GM08714 (cell line): ENCODE results near the gene ELK3.

Source experiments
- H3K4me3 ChIP-seq: fragments of 200-500 bp; sonication (Bioruptor generic); 2 replicates; pipeline ENCODE4 v1.5.1; 2014; ENCODE audit warnings: mild to moderate bottlenecking, low read length, inconsistent platforms
- ZNF274 ChIP-seq: IDR thresholded peaks from 2 replicates; pipeline ENCODE4 v1.6.1; 2012; ENCODE audit warnings: mild to moderate bottlenecking, low read depth, low read length

Gene ELK3

DNA sequence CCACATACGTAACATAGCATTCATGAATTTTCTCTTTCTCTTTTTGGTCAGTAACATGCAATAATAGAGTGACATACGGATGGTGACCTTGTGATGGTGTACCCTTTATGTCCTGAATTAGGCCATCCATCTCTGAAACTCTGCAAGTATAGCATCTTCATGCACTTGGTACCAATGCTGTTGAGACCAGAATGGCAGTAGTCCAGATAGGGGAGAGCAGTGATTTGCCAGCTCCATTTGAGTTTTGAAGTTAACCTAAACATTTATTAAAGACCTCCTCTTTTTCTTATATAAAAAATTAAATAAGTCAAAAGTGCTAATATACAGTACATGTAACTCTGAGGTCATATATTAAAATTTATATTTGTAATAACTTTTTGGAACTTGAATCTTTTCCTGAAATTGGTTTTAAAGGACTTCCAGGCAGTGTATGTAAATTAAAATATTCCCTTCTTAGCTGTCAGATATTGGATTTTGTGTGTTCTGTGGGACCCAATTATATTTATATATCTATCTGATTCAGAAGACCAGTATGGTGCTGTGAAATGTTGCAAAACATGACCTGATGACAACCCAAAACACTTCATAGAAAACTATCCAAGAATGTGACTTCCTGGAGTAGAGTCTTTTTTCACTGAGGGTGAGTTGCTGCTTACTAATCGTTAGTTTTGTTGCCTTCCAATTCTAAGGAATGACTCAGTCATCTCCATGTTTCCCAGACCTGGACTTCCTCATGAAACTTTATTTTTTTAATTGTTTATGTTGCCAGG lies 3.5 kb downstream of the ELK3 start:
- no peak for TF ChIP-seq ZNF274
- H3K4me3 ChIP-seq: no peak overlapping the region

DNA sequence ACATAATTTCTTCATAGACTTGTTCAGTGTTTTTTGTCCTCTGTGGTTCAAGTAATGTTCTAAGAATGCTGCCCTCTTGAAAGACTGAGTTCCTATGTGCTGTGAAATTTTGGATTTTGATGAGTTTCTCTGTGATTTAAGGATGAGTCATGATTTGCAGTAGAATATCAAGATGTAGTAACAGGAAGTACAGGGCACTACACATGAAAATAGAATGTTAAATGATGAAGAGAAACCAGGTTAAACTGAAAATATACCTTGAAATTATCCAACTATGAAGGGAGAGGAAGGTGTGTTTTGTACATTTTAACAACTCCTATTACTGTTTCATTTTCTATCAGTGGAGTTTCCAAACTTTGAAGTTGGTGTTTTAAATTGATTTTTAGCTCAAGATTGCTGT lies 4.8 kb downstream of the ELK3 start:
- H3K4me3 ChIP-seq: no peak overlapping the region; the same call in 1 of the 2 replicates
- no peak for TF ChIP-seq ZNF274

GRCh38 chr12:96199464-96199863 lies 5.3 kb downstream of the ELK3 start:
- no peak for TF ChIP-seq ZNF274
- H3K4me3 ChIP-seq: no peak overlapping the region

DNA sequence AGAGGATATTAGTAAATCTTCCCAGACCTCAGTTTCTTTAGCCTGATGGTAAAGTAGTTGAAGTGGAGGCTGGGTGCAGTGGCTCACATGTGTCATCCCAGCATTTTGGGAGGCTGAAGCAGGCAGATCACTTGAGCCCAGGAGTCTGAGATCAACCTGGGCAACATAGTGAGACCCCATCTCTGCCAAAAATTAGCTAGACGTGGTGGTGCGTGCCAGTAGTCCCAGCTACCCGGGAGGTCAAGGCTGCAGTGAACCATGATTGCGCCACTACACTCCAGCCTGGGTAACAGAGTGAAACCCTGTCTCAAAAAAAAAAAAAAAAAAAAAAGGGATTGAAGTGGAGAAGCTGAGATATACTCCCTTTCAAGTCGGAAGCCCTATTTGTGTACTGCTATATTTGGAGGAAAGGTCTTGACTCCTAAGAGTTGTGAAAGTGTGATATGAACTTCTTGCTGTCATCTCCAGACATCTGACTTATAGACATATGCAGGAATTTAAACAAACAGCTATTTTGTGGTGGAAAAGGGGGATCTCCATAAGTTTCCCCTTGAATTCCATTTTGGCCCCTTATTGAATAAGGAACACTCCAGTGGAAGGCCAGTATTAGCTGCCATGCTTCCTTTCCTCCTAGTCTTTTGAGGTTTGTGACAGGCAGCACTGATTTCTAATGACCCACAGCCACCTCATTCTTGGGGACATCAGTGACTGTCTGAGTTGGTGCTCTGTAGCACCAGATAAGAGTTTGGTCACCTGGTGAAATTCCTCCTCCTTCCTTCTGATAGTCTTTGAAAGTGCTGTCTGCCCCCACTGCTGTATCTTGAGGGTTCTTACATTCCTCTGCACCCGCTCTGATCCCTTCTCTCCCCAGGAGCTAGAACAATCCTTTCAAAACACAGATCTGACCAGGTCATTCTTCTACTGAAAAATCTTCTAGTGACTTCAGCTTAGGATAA lies 7.4 kb downstream of the ELK3 start:
- TF ChIP-seq ZNF274: no peak
- H3K4me3 ChIP-seq: no peak overlapping the region

- H3K4me3 ChIP-seq: no peak overlapping the region
- no peak for TF ChIP-seq ZNF274
Measured at GRCh38 chr12:96204381-96204780, 10.2 kb downstream of the ELK3 start.

DNA sequence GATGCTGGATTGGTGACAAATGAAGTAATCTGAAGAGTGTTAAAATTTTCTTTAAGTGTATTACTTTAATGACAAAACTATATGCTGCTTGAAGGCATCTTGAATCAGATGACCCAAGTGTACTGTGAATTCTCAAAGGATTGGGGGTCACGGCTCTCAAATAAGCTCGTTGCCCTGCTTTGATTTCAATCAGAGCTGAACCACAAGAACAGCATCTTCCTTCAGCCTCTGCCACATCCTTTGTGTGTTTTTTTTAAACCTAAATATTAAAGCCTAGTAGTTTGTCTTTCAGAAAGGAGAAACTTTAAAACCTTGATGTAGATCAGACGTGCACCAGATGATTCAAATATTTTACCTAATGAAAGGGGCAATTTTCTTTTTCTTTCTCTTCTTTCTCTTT lies 11.7 kb downstream of the ELK3 start:
- no peak overlapping the region for H3K4me3 ChIP-seq
- no peak for TF ChIP-seq ZNF274

- H3K4me3 ChIP-seq: no peak overlapping the region
- no peak for TF ChIP-seq ZNF274
Measured at GRCh38 chr12:96206936-96207662, 12.9 kb downstream of the ELK3 start.

DNA sequence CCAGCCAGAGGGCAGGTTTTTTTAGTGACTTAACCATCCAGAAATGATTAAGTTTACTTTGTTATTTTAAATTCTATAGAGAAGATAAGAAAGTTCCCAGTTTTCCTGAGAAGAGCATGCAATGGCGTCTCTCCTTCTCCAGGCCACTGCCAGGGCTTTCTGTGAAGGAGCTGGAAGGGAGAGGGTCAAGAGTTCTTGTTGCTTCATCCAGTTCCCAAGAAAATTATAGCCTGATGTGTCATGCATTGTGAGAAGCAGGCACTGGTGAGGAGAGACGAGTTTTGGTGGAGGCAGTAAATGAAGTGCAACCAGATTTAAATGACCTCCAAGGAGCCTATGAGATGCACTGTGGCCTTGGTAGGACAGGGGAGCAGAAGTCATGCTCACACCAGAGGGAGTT lies 14.2 kb downstream of the ELK3 start:
- H3K4me3 ChIP-seq: no peak overlapping the region
- TF ChIP-seq ZNF274: no peak

GRCh38 chr12:96208801-96209549 lies 14.8 kb downstream of the ELK3 start:
- no peak for TF ChIP-seq ZNF274
- no peak overlapping the region for H3K4me3 ChIP-seq

DNA sequence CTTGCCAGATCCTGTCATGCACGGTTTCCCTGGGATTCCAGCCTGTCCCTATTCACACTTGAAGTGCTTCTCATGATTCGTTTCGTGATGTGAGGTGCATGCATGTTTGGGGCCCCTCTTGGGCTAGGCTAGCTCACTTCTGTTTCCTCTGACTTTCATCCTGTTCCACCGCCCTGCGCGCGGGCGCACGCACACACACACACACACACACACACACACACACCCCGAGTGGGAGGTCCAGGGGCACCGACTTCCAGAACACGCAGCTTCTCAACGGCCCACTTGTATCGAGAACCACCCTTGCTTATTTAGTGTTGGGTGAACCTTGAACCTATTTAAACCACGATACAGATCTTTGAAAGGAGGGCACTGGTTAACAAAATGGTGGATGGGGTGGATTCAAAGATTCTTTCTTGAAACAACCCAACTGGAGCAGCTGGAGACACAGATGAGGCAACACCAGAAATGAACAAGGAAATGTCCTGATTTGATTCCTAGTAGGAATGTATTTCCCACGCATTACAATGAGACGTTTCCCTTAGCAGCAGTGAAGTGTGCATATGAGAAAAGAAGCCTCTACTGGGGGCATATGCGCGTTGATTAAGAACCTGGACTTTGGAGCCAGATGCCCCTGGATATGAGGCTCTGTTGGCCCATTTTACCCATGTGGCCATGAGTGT lies 16.3 kb downstream of the ELK3 start:
- no peak for TF ChIP-seq ZNF274
- no peak overlapping the region; the same call in 1 of the 2 replicates for H3K4me3 ChIP-seq

GRCh38 chr12:96211988-96212387 lies 17.8 kb downstream of the ELK3 start:
- no peak for TF ChIP-seq ZNF274
- H3K4me3 ChIP-seq: no peak overlapping the region; the same call in 1 of the 2 replicates

DNA sequence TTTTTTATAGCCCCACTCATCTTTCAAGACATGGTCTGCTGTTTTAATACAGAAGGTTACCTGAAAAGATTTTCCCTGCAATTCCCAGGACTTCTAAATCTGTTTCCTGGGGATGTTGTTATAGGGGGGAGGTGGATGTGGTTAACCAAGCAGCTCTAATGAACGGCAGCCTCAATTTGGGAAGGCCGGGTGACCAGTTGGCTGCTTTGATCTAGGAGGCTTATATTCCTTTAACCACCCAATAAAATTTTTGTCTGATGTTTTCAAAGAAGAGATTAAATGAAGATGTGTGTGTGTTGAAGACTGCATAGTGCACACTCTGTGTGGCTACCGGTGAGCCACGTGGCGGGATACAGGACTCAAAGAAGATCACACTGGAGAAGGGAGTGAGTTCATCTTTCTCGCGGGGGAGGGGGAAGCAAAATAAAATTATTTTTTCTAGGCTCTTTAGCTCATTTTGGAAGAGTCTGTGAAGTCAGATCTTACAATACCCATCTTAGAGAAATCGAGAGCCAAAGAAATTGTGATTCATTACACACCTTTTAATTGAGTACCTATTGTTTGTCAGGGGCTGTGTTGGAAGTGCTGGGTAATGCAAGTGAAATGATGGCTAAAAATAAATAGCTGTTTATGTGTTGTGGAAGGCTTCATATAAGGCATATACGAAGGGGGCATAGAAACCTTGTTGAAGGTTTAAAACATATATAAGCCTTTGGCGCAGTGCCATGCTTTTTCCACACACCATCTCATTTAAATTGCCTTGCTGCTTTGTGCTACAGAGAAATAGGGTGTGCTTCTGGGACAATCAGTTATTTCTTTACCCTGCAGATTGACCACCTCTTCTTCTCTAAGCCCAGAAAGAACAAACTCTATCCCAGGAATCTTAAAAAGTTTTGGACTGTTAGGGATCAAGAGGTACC lies 18.5 kb downstream of the ELK3 start:
- no peak overlapping the region; the same call in 1 of the 2 replicates for H3K4me3 ChIP-seq
- TF ChIP-seq ZNF274: no peak
